HG03139 (cell line): ENCODE measurements around the gene RPS8.
"Not testable (repeated sequence)": the region's sequence is repeated elsewhere in the genome, so short reads cannot be mapped to it uniquely, and the experiment has no call there.

Source experiments
- ATAC-seq: cut with Tn5 transposase; IDR thresholded peaks from one replicate; pipeline ENCODE4 v1.9.1; 2021; ENCODE audit not compliant: unreplicated experiment

Gene RPS8

GRCh38 chr1:44819196-44819607 is 43.9 kb downstream of the RPS8 start:
- ATAC-seq = no peak

DNA sequence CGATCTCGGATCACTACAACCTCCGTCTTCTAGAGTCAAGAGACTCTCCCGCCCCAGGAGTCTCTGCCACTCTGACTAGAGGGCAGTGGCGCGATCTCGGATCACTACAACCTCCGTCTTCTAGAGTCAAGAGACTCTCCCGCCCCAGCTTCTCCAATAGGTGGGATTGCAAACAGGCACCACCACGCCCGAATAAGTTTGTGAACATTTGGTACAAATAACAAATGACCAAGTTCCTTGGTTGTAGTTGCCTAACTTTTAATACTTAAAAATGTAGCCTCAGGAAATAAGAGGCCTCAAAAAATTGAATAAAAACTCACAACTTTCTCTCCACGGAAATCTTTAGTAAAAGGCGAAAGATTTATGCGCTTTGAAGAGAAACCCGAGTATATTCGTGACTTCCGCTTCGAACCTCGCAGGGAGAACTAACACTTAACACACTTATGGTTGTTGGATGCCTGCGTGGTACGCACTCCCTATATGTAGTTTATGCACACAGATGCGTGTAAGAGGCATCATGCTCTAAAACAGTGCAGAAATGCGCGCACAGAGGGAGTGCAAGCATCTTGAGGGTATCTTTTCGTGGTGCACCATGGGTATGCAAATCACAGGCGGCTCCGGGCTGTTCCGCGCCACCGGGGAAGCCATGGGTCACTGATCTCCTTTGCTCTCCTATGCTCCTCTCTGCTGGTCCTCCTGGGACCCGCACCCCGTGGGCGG is 44.4 kb downstream of the RPS8 start:
- ATAC-seq = peak; percentile 84

DNA sequence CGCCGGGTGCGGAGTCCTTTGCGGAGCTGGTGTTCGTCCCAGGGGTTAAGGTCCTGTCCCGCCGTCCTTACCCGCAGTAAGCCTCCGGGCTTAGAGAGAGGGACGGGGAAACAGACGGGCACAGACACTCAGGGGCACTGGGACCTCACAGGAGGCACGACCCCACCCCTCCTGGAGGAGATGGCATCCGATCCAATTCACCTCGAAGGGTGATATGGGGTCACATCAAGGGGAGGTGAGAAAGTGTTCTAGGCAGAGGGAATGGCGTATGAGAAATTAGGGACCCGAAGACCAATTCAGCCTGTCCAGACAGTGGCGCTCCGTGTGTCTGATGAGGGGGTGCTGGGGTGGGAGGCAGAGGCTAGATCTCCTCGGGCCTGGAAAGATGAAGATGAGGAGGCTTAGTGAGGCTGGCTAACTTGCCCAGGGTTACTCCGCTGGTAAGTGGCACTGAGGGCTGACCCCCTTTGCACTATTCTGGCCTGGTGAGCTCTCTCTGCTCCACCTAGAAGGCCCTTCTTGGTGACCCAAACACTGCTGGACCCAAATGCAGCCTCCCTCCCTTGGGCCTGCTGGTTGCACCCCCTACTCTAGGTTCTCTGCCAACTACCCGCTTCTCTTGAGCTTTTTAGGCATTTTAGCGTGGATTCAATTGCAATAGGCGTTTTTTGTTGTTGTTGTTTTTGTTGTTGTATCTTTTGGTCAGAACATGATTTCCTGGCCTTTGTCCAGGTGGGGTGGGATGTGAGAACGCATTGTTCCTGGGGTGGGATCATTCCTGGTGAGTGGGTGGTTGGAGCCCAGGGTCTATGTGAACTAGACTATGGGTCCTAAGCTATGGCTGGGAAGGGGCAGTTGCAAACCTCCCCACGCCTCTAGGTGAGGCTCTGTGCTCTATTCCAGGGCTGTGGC is 45.2 kb downstream of the RPS8 start:
- ATAC-seq = peak; percentile 1

DNA sequence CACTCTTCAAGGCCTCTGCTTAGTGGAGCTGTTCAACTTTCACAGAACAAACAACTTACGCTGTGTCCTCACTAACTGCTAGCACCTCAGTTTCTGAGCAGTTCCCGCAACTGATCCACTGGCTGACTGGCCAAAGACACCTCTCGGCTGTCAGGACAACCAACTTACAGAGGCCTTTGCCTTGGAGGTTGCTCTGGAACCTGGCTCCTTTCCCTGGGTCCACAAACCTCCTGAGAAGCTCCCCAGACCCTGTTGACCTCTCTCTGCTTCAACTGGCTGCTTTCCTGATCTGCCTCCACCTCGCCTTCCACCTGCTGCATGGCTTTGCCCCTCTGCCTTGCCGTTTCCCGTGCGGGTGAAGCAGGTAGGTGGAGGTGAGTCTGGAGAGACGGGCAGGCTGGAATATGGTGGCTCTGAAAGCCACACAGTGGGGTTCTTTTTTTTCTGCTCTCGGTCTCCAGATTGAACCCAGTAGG is 45.9 kb downstream of the RPS8 start:
- ATAC-seq = no peak

DNA sequence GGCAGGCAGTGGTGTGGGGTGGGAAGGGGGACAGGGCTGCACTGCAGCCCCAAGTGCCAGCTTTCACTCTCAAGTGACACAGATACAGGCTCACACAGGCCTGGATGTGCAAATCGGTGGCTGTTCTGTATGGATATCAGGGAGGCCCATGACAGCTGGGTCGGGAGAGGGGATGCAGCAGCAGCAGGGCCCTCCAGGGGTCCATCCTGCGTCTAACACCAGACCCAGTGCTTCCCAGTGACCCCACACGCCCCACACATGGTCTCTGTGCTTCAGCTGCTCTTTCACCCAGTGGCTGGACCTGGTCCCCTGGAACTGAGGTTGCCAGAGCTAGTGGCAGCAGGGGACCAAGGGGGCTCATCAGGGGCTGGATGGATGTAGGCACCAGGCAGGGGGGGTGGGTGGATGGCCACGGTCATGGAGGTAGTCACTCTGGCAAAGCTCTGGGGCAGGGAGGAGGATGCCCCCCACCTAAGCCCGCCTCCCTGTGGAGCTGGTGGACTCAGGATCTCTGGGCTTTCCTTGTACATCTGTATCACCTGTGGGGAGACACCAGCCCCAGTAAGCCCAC is 46.9 kb downstream of the RPS8 start:
- no peak for ATAC-seq

- no peak for ATAC-seq
These were observed 47.7 kb downstream of the RPS8 start for GRCh38 chr1:44822981-44823451.

DNA sequence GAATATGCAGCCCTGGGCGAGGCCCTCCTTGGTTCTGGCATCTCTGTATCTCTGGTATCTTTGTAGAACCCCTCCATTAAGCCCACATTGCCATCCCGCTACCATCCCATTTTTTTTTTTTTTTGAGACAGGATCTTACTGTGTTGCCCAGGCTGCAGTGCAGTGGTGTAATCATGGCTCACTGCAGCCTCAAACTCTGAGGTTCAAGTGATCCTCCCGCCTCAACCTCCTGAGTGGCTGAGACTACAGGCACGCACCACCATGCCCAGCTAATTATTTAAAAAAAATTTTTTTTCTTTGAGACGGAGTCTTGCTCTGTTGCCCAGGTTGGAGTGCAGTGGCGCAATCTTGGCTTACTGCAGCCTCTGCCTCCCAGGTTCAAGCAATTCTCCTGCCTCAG is 49.1 kb downstream of the RPS8 start:
- not testable (repeated sequence) for ATAC-seq

- ATAC-seq = no peak
These were observed 51.2 kb downstream of the RPS8 start for GRCh38 chr1:44826375-44827196.

GRCh38 chr1:44827197-44828002 is 52.1 kb downstream of the RPS8 start:
- ATAC-seq = no peak

DNA sequence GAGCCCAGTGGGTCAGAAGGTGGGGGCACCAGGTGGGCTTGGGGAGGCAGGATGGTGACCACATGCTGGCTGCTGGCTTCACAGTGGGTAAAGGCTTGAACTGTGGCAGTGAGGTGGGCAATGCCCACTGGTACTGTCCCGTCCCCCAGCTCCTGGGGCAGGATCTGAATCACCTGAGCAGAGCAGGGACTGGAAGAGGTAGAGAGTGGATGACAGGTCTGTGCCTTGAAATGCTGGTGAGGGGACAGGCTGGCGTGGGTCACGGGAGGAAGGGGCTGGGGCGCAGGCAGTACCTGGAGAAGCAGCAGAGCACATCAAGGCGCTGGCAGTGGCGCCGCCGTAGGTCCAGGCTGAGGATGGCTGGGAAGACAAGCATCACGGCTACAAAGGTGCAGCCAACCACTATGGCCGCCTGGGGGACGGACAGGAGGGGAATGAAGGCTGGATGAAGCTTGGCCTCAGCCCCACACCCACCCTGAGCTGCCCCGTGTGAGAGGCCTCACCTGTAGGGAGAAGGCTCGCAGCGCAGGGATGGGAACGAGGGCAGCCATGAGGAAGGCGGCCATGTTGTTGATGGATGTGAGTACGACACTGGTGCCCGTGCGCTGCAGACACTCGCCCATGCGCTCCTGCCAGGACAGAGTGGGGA is 52.8 kb downstream of the RPS8 start:
- ATAC-seq = no peak
